Stimulated activated naive CD8-positive, alpha-beta T cell treated with anti-CD3 and anti-CD28 coated beads, Interleukin-15, amount 100 ng/mL, for 72 hours (primary cell): ENCODE data around the gene RHBDL2.
"Not testable (repeated sequence)": the region's sequence is repeated elsewhere in the genome, so short reads cannot be mapped to it uniquely, and the experiment has no call there.

Source experiments
- ATAC-seq: fragments of 150-1000 bp; cut with Tn5 transposase; 2 replicates; pipeline ENCODE4 v1.10.0; 2021; ENCODE audit warnings: mild to moderate bottlenecking, moderate library complexity
- DNase-seq, 2 donors: peaks; one replicate each; pipeline ENCODE4 v3.0.0; 2021 to 2022
- H3K27ac Mint-ChIP-seq, 2 donors: one replicate each; pipeline ENCODE4 v1.8.0; 2022; ENCODE audit warnings: mild to moderate bottlenecking in 2 of 2, mixed read lengths in 2 of 2, moderate library complexity in 2 of 2
- H3K27me3 Mint-ChIP-seq: one replicate; pipeline ENCODE4 v1.8.0; 2022; ENCODE audit warnings: mixed read lengths
- H3K4me1 Mint-ChIP-seq: one replicate; pipeline ENCODE4 v1.8.0; 2022; ENCODE audit warnings: mild to moderate bottlenecking, mixed read lengths
- H3K4me3 Mint-ChIP-seq, 2 donors: one replicate each; pipeline ENCODE4 v1.8.0; 2022; ENCODE audit warnings: mild to moderate bottlenecking in 2 of 2, mixed read lengths in 2 of 2, moderate library complexity in 1 of 2
- H3K9me3 Mint-ChIP-seq, 2 donors: one replicate each; pipeline ENCODE4 v1.8.0; 2022; ENCODE audit warnings: mixed read lengths in 2 of 2

Gene RHBDL2

DNA sequence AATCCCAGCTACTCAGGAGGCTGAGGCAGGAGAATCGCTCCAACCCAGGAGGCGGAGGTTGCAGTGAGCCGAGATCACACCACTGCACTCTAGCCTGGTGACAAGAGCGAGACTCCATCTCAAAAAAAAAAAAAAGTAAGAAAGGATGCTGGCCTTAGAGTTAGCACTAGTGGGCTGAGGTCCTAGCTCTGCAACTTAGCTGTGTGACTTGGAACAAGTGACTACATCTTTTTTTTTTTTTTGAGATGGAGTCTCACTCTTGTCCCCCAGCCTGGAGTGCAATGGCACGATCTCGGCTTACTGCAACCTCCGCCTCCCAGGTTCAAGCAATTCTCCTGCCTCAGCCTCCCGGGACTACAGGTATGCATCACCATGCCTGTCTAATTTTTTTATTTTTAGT, 26.7 kb downstream of the RHBDL2 start:
- not testable (repeated sequence) for DNase-seq, H3K9me3 Mint-ChIP-seq, ATAC-seq, H3K27ac Mint-ChIP-seq, H3K4me3 Mint-ChIP-seq, H3K27me3 Mint-ChIP-seq, H3K4me1 Mint-ChIP-seq

DNA sequence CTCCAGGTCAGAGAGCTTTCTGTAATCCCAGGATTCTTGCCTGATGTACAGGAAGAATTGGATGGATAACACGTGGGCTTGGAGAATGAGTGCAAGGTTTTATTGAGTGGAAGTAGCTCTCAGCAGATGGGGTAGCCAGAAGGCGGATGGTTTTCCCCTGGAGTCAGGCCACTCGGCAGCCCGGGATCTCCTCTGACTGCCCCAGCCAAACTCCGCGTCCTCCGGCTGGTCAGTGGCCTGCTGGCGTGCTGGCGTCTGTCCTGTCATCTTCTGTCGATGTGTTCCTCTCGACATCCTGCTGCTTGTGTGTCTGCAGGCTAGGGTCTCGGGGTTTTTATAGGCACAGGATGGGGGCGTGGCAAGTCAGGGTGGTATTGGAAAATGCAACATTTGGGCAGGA, 32.8 kb downstream of the RHBDL2 start:
- Mint-ChIP-seq H3K27ac (no peak overlapping the region), H3K4me1 (no peaks in the 10 kb centered on the region), H3K4me3 (no peak overlapping the region), H3K27me3 (no peaks in the 10 kb centered on the region), H3K9me3 (no peaks in the 10 kb centered on the region)
- DNase-seq (no peak), ATAC-seq (no peak)

DNA sequence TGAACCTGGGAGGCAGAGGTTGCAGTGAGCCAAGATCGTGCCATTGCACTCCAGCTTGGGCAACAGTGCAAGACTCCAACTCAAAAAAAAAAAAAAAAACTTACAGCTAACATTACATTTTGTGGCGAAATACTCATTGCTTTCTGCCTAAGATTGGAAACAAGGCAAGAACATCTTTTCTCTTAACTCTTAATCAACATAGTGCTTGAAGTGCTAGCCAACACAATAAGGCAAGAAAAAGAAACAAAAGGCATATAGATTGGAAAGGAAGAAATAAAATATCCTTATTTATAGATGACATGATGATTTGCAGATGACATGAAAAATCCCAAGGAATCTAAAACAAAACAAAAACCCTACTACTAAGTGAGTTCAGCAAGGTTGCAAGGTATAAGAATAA, 35.6 kb downstream of the RHBDL2 start:
- no peak overlapping the region for H3K27ac Mint-ChIP-seq
- no peaks in the 10 kb centered on the region for H3K4me1 Mint-ChIP-seq
- H3K9me3 Mint-ChIP-seq, result no peaks in the 10 kb centered on the region
- no peaks in the 10 kb centered on the region for H3K27me3 Mint-ChIP-seq
- H3K4me3 Mint-ChIP-seq, result no peak overlapping the region
- DNase-seq, result no peak
- ATAC-seq, result no peak

- H3K27me3 Mint-ChIP-seq, result no peaks in the 10 kb centered on the region
- DNase-seq (no peak), ATAC-seq (no peak)
- no peaks in the 10 kb centered on the region for H3K4me1 Mint-ChIP-seq
- no peaks in the 10 kb centered on the region for H3K9me3 Mint-ChIP-seq
- no peak overlapping the region for H3K4me3 Mint-ChIP-seq
- no peak overlapping the region for H3K27ac Mint-ChIP-seq
These were observed 42.1 kb downstream of the RHBDL2 start for GRCh38 chr1:38899560-38899959.

GRCh38 chr1:38898653-38899230, 42.9 kb downstream of the RHBDL2 start:
- Mint-ChIP-seq H3K4me3 (no peak overlapping the region), H3K9me3 (no peaks in the 10 kb centered on the region), H3K27me3 (no peaks in the 10 kb centered on the region), H3K4me1 (no peaks in the 10 kb centered on the region), H3K27ac (no peak overlapping the region)
- DNase-seq (no peak), ATAC-seq (no peak)

GRCh38 chr1:38896169-38896568, 45.5 kb downstream of the RHBDL2 start:
- no peaks in the 10 kb centered on the region for H3K4me1 Mint-ChIP-seq
- H3K9me3 Mint-ChIP-seq, result no peaks in the 10 kb centered on the region
- H3K27me3 Mint-ChIP-seq, result no peaks in the 10 kb centered on the region
- DNase-seq (no peak), ATAC-seq (no peak)
- H3K27ac Mint-ChIP-seq, result no peak overlapping the region
- no peak overlapping the region for H3K4me3 Mint-ChIP-seq

DNA sequence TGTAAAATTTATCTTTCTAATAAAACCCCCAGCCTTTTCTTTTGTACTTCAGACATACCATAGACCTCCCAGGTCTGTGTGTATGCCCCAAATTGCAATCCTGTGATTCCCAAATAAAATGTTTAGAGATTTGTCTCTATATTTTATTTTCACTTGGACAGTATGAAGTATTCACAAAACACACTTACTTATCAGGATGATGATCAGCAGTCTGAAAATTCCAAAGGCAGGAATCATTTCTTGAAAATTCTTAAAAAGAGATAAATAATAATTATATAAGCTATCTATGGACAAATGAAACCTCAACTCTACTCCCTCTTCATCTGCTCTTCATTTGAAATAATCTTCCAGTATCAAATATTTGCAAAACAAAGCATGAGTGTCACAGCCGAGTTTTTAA, 48.7 kb downstream of the RHBDL2 start:
- Mint-ChIP-seq H3K4me3 (no peak overlapping the region), H3K4me1 (no peaks in the 10 kb centered on the region), H3K27ac (no peak overlapping the region), H3K27me3 (no peaks in the 10 kb centered on the region), H3K9me3 (no peaks in the 10 kb centered on the region)
- ATAC-seq (no peak), DNase-seq (no peak)

DNA sequence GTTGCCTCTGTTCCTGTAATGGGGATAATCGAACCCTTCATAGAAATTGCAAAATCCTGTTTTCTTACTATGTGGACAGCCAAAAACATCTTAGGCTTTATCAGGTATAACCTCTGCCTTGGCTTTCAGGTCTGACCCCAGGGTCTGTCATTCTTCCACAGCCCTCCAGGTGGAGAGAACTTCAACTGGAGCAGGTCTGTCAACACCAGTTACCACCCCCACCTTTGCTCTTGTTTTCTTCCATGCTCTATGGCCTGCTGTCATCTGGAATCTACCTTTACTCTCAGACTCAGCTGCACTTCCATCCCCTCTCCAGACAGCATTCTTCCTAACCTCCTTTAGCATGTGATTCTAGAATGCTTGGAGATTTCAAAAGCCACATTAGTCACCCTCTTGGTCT, 49.9 kb downstream of the RHBDL2 start:
- Mint-ChIP-seq H3K4me1 (no peaks in the 10 kb centered on the region), H3K27ac (no peak overlapping the region), H3K9me3 (no peaks in the 10 kb centered on the region), H3K4me3 (no peak overlapping the region), H3K27me3 (no peaks in the 10 kb centered on the region)
- ATAC-seq (no peak), DNase-seq (no peak)

DNA sequence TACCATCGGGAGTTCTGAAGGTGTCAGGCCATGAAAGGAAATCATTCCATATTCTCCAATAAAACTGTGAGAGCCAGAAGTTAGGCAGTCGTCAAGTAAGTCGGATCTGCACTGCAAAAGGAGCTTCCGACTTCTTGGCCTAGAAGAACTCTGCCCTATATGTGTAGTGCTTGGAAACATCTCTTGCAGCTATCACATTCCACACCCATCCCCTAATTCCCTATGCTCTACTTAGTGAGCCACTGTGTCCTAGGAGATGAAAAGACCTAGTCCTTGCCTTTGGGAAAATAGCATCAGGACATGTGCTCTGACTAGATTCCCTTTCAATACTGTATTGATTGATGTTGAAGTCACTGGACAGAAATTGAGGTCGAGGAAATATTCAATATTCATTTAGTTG, 52.0 kb downstream of the RHBDL2 start:
- ATAC-seq (no peak), DNase-seq (no peak)
- no peaks in the 10 kb centered on the region for H3K27me3 Mint-ChIP-seq
- no peak overlapping the region for H3K4me3 Mint-ChIP-seq
- no peaks in the 10 kb centered on the region for H3K9me3 Mint-ChIP-seq
- no peaks in the 10 kb centered on the region for H3K4me1 Mint-ChIP-seq
- no peak overlapping the region for H3K27ac Mint-ChIP-seq

- Mint-ChIP-seq H3K4me3 (no peak overlapping the region), H3K9me3 (no peaks in the 10 kb centered on the region), H3K4me1 (no peaks in the 10 kb centered on the region), H3K27me3 (no peaks in the 10 kb centered on the region), H3K27ac (peak overlapping the region in 1 of 2 donors; percentile 13)
- DNase-seq, result no peak
- ATAC-seq, result no peak
These were observed 53.0 kb downstream of the RHBDL2 start for GRCh38 chr1:38888423-38889333.

DNA sequence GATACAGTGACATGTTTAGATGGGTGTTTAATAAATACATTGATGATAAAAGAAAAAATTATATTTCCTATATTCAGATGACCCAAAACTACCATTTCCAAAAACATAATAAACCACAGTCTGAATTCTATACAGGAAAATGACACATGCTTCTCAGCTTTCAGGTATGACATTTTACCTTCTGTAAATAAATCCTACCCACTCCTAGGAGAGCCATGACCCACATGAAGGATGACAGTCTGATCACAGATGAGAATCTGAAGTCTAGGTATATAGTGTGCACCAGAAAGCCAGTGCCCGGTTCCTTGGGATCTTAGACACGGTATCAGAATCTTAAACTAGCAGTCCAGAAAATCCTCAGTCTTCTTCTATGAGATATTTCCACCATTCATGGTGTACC, 56.5 kb downstream of the RHBDL2 start:
- DNase-seq (no peak), ATAC-seq (no peak)
- Mint-ChIP-seq H3K27ac (no peak overlapping the region), H3K27me3 (no peaks in the 10 kb centered on the region), H3K9me3 (no peaks in the 10 kb centered on the region), H3K4me1 (no peaks in the 10 kb centered on the region), H3K4me3 (no peak overlapping the region)

DNA sequence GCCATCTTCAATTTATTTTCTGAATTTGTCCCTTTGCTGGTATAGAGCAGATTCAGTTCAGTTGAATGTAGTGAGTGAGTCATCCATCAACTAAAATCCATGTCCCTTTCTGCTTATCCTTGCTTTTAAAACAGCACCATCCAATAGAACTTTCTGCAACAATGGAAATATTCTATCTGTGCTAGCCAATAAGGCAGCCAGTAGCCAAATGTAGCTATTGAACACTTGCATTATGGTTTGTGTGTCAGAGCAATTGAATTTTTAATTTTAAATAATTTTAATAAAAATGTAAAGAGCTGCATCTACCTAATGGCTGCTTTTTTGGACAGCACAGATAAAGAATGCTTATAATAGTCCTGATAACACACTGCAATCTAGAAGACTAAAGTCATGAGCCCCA, 60.1 kb downstream of the RHBDL2 start, which contains the start of gene GJA9:
GJA9 (minus strand) TSS at position 101 of the 400 bp plus-strand sequence. CDS start 5,489 bp downstream, outside the sequence.
- no peaks in the 10 kb centered on the region for H3K4me1 Mint-ChIP-seq
- no peak within 1 kb of the TSS for H3K4me3 Mint-ChIP-seq
- no peaks in the 10 kb centered on the region for H3K27me3 Mint-ChIP-seq
- no peak within 1 kb of the TSS for H3K27ac Mint-ChIP-seq
- DNase-seq (no peak), ATAC-seq (no peak)
- no peaks in the 10 kb centered on the region for H3K9me3 Mint-ChIP-seq

- no peak overlapping the region for H3K4me3 Mint-ChIP-seq
- no peak for ATAC-seq
- H3K9me3 Mint-ChIP-seq, result no peaks in the 10 kb centered on the region
- H3K27me3 Mint-ChIP-seq, result no peaks in the 10 kb centered on the region
- H3K27ac Mint-ChIP-seq, result no peak overlapping the region
- DNase-seq, result no peak
- H3K4me1 Mint-ChIP-seq, result peaks cover 29% of the 10 kb centered on the region
These were observed 65.8 kb downstream of the RHBDL2 start for GRCh38 chr1:38875811-38876210.

DNA sequence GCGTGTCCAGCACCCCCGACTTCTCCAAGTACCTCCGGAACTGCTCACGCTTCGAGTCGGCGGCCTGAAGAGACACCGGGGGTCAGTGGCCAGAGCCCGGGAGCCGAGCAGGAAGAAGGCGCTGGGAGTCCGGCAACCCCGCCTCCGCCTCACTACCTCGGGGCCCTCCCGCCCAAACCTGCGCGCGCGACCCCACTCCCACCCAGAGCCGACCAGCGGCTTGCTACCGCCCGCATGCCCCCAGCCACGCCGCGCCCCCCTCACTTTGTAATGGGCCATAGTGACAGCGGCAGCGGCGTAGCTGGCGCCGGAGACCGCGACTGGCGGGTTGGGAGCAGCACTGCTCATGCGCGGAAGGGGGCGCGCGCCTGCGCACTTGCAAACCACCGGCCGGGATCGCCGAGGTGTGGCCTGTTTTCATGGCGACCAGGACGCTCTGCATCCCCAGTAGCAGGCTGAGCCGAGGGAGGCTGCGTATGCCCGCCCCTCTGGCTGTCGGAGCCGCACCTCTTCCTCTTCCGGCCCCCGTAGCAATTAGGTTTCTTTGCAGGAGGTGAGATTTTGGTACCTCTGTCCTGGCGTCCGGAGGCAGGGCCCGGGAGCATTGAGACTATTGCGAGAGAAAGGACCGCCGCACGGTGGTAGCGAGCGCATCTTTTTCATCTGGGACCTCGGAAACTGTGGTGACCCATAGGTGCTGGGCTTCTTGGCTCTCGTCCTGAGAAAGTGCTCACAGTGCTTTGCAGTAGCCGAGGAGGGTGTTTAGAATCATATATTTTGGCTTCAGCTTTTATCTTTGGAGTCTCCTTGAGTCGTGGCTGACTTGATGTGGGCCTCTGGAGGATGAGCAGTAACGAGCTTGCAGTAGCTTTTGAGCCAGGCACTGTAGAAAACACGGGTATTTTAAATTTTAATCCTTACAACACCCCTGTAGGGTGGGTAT, 68.3 kb downstream of the RHBDL2 start, which contains the start of gene MYCBP:
MYCBP (minus strand) TSS at position 322 of the 943 bp plus-strand sequence; CDS start at position 279, 43 bp downstream.
- H3K27me3 Mint-ChIP-seq, result no peaks in the 10 kb centered on the region
- peak; percentile 98 for DNase-seq
- peak within 1 kb of the TSS; percentile 78 to 92 for H3K27ac Mint-ChIP-seq
- peaks cover 35% of the 10 kb centered on the region for H3K4me1 Mint-ChIP-seq
- H3K9me3 Mint-ChIP-seq, result no peaks in the 10 kb centered on the region
- ATAC-seq, result peak; percentile 100
- peak within 1 kb of the TSS; percentile 91 to 95 for H3K4me3 Mint-ChIP-seq

- Mint-ChIP-seq H3K9me3 (no peaks in the 10 kb centered on the region), H3K27ac (peak overlapping the region; percentile 72 to 92), H3K27me3 (no peaks in the 10 kb centered on the region), H3K4me1 (peaks cover 35% of the 10 kb centered on the region), H3K4me3 (peak overlapping the region; percentile 91 to 95)
- DNase-seq, result peak; percentile 30 to 50
- peak; percentile 53 for ATAC-seq
These were observed 69.1 kb downstream of the RHBDL2 start for GRCh38 chr1:38872401-38873026.
